ENCODE results near the gene PRPS1L1.

PRPS1L1 gene

GRCh38 chr7:18027628-18028027, at the start of gene PRPS1L1:
TSS of gene PRPS1L1 (minus strand) at chr7:18027846.
- TF ChIP-seq JUND (IDR thresholded peaks at IDR 0.05; ENCODE audit: low read depth): no peak
- in situ Hi-C loops (cut with HindIII; ENCODE audit: low pct_unique_long_range_greater_than_20kb, low sequenced_read_pairs): no loop called here
- no peak for DNase-seq (ENCODE audit: low read depth in 1 of 2, low spot score in 1 of 2)

- DNase-seq (ENCODE audit: low read depth in 1 of 2, low spot score in 1 of 2): no peak
- no peak for TF ChIP-seq JUND (IDR thresholded peaks at IDR 0.05; ENCODE audit: low read depth)
- in situ Hi-C loops (cut with HindIII; ENCODE audit: low pct_unique_long_range_greater_than_20kb, low sequenced_read_pairs): no loop called here
Observed at GRCh38 chr7:18076461-18076860, 48.8 kb upstream of the PRPS1L1 start.

GRCh38 chr7:18068745-18069144, 41.1 kb upstream of the PRPS1L1 start:
- no peak for DNase-seq (ENCODE audit: low read depth in 1 of 2, low spot score in 1 of 2)
- in situ Hi-C loops (cut with HindIII; ENCODE audit: low pct_unique_long_range_greater_than_20kb, low sequenced_read_pairs): no loop called here
- TF ChIP-seq JUND (IDR thresholded peaks at IDR 0.05; ENCODE audit: low read depth): no peak

- no peak for DNase-seq (ENCODE audit: low read depth in 1 of 2, low spot score in 1 of 2)
Observed at GRCh38 chr7:18064242-18064838, 36.7 kb upstream of the PRPS1L1 start.

GRCh38 chr7:18063149-18063901, 35.7 kb upstream of the PRPS1L1 start:
- DNase-seq (ENCODE audit: low read depth in 1 of 2, low spot score in 1 of 2): no peak
- TF ChIP-seq JUND (IDR thresholded peaks at IDR 0.05; ENCODE audit: low read depth): no peak
- in situ Hi-C loops (cut with HindIII; ENCODE audit: low pct_unique_long_range_greater_than_20kb, low sequenced_read_pairs): no loop called here

More at GRCh38 chr7:18064242-18064838, 36.7 kb upstream of the PRPS1L1 start:
- no peak for TF ChIP-seq JUND (IDR thresholded peaks at IDR 0.05; ENCODE audit: low read depth)
- in situ Hi-C loops (cut with HindIII; ENCODE audit: low pct_unique_long_range_greater_than_20kb, low sequenced_read_pairs): no loop called here

- no peak for TF ChIP-seq JUND (IDR thresholded peaks at IDR 0.05; ENCODE audit: low read depth)
- no peak for DNase-seq (ENCODE audit: low read depth in 1 of 2, low spot score in 1 of 2)
- in situ Hi-C loops (cut with HindIII; ENCODE audit: low pct_unique_long_range_greater_than_20kb, low sequenced_read_pairs): no loop called here
Observed at GRCh38 chr7:18059171-18059570, 31.5 kb upstream of the PRPS1L1 start.

- TF ChIP-seq JUND (IDR thresholded peaks at IDR 0.05; ENCODE audit: low read depth): no peak
- in situ Hi-C loops (cut with HindIII; ENCODE audit: low pct_unique_long_range_greater_than_20kb, low sequenced_read_pairs): no loop called here
Observed at GRCh38 chr7:18053941-18054340, 26.3 kb upstream of the PRPS1L1 start.

GRCh38 chr7:18053177-18053928, 25.7 kb upstream of the PRPS1L1 start:
- no peak for DNase-seq (ENCODE audit: low read depth in 1 of 2, low spot score in 1 of 2)
- no peak for TF ChIP-seq JUND (IDR thresholded peaks at IDR 0.05; ENCODE audit: low read depth)
- in situ Hi-C loops (cut with HindIII; ENCODE audit: low pct_unique_long_range_greater_than_20kb, low sequenced_read_pairs): no loop called here

More at GRCh38 chr7:18053941-18054340, 26.3 kb upstream of the PRPS1L1 start:
- no peak for DNase-seq (ENCODE audit: low read depth in 1 of 2, low spot score in 1 of 2)

GRCh38 chr7:18049262-18049661, 21.6 kb upstream of the PRPS1L1 start:
- in situ Hi-C loops (cut with HindIII; ENCODE audit: low pct_unique_long_range_greater_than_20kb, low sequenced_read_pairs): no loop called here
- no peak for TF ChIP-seq JUND (IDR thresholded peaks at IDR 0.05; ENCODE audit: low read depth)
- no peak for DNase-seq (ENCODE audit: low read depth in 1 of 2, low spot score in 1 of 2)

GRCh38 chr7:18046601-18047000, 19.0 kb upstream of the PRPS1L1 start:
- no peak for DNase-seq (ENCODE audit: low read depth in 1 of 2, low spot score in 1 of 2)
- TF ChIP-seq JUND (IDR thresholded peaks at IDR 0.05; ENCODE audit: low read depth): no peak
- in situ Hi-C loops (cut with HindIII; ENCODE audit: low pct_unique_long_range_greater_than_20kb, low sequenced_read_pairs): no loop called here

GRCh38 chr7:18045171-18045570, 17.5 kb upstream of the PRPS1L1 start:
- in situ Hi-C loops (cut with HindIII; ENCODE audit: low pct_unique_long_range_greater_than_20kb, low sequenced_read_pairs): no loop called here
- DNase-seq (ENCODE audit: low read depth in 1 of 2, low spot score in 1 of 2): no peak
- no peak for TF ChIP-seq JUND (IDR thresholded peaks at IDR 0.05; ENCODE audit: low read depth)

- no peak for TF ChIP-seq JUND (IDR thresholded peaks at IDR 0.05; ENCODE audit: low read depth)
- no peak for DNase-seq (ENCODE audit: low read depth in 1 of 2, low spot score in 1 of 2)
- in situ Hi-C loops (cut with HindIII; ENCODE audit: low pct_unique_long_range_greater_than_20kb, low sequenced_read_pairs): no loop called here
Observed at GRCh38 chr7:18041191-18041590, 13.5 kb upstream of the PRPS1L1 start.

GRCh38 chr7:18040196-18040595, 12.6 kb upstream of the PRPS1L1 start:
- in situ Hi-C loops (cut with HindIII; ENCODE audit: low pct_unique_long_range_greater_than_20kb, low sequenced_read_pairs): no loop called here
- DNase-seq (ENCODE audit: low read depth in 1 of 2, low spot score in 1 of 2): no peak
- TF ChIP-seq JUND (IDR thresholded peaks at IDR 0.05; ENCODE audit: low read depth): no peak
